Panc1 (cell line): ENCODE results near the gene PHTF2.

Experiments used
- POLR2AphosphoS5 ChIP-seq: IDR thresholded peaks from 2 replicates; pipeline ENCODE4 v1.6.1; 2012; ENCODE audit warnings: mild to moderate bottlenecking, low read depth, low read length, moderate library complexity
- SIN3A ChIP-seq: IDR thresholded peaks from 2 replicates; pipeline ENCODE4 v1.6.1; 2012; ENCODE audit warnings: low read depth, mild to moderate bottlenecking, low read length, moderate library complexity, borderline replicate concordance; ENCODE audit not compliant: insufficient read depth
- TCF7L2 ChIP-seq: IDR thresholded peaks from 2 replicates; pipeline ENCODE4 v1.6.1; 2011; ENCODE audit warnings: mild to moderate bottlenecking, low read depth, low read length, inconsistent platforms
- TF ChIP-seq, protein P1 (sequence below): fragments of 450-650 bp; IDR thresholded peaks from 2 replicates; pipeline ENCODE4 v1.5.1; 2017; ENCODE audit warnings: mild to moderate bottlenecking
- TF ChIP-seq, protein P2 (sequence below), 2 experiments: IDR thresholded peaks; 2 replicates each; pipeline ENCODE4 v1.6.1; 2011 to 2012; ENCODE audit warnings: low read depth in 2 of 2, control low read depth in 1 of 2, low read length in 1 of 2, mild to moderate bottlenecking in 1 of 2, moderate library complexity in 1 of 2; ENCODE audit not compliant: insufficient read depth in 1 of 2

DNA sequence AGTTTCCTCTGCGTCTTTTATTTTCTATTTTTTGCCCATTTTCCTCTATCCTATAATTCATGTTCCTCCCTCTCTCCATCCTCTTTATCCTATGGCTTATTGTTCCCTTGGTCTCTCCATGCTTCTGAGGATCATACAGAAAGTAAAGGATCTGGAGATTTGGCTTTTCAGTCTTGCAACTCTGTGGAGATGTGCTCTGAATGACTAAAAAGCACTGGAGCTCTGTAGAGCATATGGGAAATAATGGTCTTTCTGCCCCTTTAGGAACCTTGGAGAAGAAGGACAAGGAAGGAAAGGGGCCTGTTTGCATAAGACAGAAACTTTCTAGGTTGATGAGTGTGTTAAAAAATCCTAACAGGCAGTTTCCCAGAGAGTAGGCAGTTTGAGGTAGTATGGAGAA lies 120.1 kb downstream of the PHTF2 start:
- TF ChIP-seq, protein P1, sequence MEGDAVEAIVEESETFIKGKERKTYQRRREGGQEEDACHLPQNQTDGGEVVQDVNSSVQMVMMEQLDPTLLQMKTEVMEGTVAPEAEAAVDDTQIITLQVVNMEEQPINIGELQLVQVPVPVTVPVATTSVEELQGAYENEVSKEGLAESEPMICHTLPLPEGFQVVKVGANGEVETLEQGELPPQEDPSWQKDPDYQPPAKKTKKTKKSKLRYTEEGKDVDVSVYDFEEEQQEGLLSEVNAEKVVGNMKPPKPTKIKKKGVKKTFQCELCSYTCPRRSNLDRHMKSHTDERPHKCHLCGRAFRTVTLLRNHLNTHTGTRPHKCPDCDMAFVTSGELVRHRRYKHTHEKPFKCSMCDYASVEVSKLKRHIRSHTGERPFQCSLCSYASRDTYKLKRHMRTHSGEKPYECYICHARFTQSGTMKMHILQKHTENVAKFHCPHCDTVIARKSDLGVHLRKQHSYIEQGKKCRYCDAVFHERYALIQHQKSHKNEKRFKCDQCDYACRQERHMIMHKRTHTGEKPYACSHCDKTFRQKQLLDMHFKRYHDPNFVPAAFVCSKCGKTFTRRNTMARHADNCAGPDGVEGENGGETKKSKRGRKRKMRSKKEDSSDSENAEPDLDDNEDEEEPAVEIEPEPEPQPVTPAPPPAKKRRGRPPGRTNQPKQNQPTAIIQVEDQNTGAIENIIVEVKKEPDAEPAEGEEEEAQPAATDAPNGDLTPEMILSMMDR = no peak
- TF ChIP-seq POLR2AphosphoS5 (no peak), SIN3A (no peak), TCF7L2 (no peak)
- TF ChIP-seq, protein P2, sequence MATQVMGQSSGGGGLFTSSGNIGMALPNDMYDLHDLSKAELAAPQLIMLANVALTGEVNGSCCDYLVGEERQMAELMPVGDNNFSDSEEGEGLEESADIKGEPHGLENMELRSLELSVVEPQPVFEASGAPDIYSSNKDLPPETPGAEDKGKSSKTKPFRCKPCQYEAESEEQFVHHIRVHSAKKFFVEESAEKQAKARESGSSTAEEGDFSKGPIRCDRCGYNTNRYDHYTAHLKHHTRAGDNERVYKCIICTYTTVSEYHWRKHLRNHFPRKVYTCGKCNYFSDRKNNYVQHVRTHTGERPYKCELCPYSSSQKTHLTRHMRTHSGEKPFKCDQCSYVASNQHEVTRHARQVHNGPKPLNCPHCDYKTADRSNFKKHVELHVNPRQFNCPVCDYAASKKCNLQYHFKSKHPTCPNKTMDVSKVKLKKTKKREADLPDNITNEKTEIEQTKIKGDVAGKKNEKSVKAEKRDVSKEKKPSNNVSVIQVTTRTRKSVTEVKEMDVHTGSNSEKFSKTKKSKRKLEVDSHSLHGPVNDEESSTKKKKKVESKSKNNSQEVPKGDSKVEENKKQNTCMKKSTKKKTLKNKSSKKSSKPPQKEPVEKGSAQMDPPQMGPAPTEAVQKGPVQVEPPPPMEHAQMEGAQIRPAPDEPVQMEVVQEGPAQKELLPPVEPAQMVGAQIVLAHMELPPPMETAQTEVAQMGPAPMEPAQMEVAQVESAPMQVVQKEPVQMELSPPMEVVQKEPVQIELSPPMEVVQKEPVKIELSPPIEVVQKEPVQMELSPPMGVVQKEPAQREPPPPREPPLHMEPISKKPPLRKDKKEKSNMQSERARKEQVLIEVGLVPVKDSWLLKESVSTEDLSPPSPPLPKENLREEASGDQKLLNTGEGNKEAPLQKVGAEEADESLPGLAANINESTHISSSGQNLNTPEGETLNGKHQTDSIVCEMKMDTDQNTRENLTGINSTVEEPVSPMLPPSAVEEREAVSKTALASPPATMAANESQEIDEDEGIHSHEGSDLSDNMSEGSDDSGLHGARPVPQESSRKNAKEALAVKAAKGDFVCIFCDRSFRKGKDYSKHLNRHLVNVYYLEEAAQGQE (IDR thresholded peaks at IDR 0.05; ENCODE audit: insufficient read depth in 1 of 2, low read depth in 2 of 2, low read length in 1 of 2) = no peak
